ENCODE measurements around the gene HOXC12.

DNA sequence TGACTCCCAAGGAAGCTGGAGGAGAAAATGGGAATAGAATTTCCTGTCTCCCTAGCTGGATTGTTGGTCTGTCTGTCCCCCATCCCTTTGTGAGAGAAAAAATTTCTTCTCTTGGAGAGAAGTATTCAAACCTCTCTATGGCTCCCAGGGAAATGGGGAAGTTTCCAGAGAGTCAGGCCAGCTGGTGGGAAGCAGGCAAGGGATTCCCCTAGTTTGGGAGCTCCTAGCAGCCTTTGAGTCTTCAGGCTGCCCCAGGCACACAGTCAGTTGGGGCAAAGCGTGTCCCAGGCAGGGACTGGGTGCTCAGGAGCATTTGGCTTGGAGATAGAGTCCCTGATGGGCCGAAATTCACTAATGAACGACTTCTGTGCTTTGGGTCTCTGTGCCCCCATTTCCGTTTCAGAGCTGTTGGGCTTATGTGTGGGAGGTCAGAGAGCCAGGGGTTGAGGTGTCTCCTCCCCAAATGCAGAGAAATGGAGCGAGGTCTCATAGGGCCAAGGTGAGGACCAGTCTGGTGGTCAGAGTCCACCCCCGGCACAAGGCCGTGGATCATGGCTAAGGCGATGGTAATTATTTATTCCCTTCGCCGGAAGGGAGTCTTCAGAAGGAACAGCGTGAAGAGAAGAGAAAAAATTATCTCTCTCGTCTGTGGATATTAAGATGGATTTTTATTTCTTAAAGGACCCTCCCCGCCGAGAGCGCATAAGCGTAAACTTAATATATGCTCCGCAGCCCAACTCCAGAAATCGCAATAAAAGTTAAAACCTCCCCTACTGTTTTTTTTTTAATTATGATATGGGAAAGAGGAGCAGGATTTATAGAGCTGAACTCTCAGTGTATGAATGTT, 38.7 kb downstream of the HOXC12 start:
- TF ChIP-seq POLR2A (IDR thresholded peaks at IDR 0.05) (no peak), EP300 (IDR thresholded peaks at IDR 0.05) (no peak)
- TF ChIP-seq, protein P1, sequence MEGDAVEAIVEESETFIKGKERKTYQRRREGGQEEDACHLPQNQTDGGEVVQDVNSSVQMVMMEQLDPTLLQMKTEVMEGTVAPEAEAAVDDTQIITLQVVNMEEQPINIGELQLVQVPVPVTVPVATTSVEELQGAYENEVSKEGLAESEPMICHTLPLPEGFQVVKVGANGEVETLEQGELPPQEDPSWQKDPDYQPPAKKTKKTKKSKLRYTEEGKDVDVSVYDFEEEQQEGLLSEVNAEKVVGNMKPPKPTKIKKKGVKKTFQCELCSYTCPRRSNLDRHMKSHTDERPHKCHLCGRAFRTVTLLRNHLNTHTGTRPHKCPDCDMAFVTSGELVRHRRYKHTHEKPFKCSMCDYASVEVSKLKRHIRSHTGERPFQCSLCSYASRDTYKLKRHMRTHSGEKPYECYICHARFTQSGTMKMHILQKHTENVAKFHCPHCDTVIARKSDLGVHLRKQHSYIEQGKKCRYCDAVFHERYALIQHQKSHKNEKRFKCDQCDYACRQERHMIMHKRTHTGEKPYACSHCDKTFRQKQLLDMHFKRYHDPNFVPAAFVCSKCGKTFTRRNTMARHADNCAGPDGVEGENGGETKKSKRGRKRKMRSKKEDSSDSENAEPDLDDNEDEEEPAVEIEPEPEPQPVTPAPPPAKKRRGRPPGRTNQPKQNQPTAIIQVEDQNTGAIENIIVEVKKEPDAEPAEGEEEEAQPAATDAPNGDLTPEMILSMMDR (IDR thresholded peaks at IDR 0.05) = no peak
